ENCODE results near the gene GRN.

GRN gene

GRCh38 chr17:44344939-44345453 lies at the start of gene GRN:
Gene GRN (plus strand): TSS chr17:44345302. CDS start chr17:44349165, 3,863 bp downstream.
- peak; percentile 97 for DNase-seq

GRCh38 chr17:44297975-44298374 lies 47.1 kb upstream of the GRN start:
- DNase-seq, result no peak

- DNase-seq, result no peak
Measured at GRCh38 chr17:44304651-44305050, 40.5 kb upstream of the GRN start.

GRCh38 chr17:44307387-44308186 lies 37.5 kb upstream of the GRN start:
- peak; percentile 67 for DNase-seq

- peak; percentile 83 for DNase-seq
Measured at GRCh38 chr17:44308320-44308818, 36.7 kb upstream of the GRN start, which contains the start of gene RUNDC3A. Gene RUNDC3A (plus strand): TSS chr17:44308601. CDS start chr17:44308833, 232 bp downstream.

GRCh38 chr17:44308865-44309264 lies 36.2 kb upstream of the GRN start:
- DNase-seq, result no peak

- no peak for DNase-seq
Measured at GRCh38 chr17:44309472-44309871, 35.6 kb upstream of the GRN start.

GRCh38 chr17:44310188-44310587 lies 34.9 kb upstream of the GRN start:
- DNase-seq, result no peak

- DNase-seq, result no peak
Measured at GRCh38 chr17:44310609-44311376, 34.3 kb upstream of the GRN start.

GRCh38 chr17:44311562-44312181 lies 33.4 kb upstream of the GRN start:
- DNase-seq, result no peak

- DNase-seq, result no peak
Measured at GRCh38 chr17:44312396-44313104, 32.6 kb upstream of the GRN start.

- DNase-seq, result no peak
Measured at GRCh38 chr17:44314031-44314430, 31.1 kb upstream of the GRN start.

GRCh38 chr17:44314524-44314868 lies 30.6 kb upstream of the GRN start:
- DNase-seq, result no peak

GRCh38 chr17:44314869-44315661 lies 30.0 kb upstream of the GRN start:
- DNase-seq, result peak; percentile 22

- no peak for DNase-seq
Measured at GRCh38 chr17:44315760-44316731, 29.1 kb upstream of the GRN start.

GRCh38 chr17:44317545-44317944 lies 27.6 kb upstream of the GRN start:
- DNase-seq, result no peak

GRCh38 chr17:44318077-44318892 lies 26.8 kb upstream of the GRN start:
- no peak for DNase-seq

GRCh38 chr17:44320066-44320465 lies 25.0 kb upstream of the GRN start:
- no peak for DNase-seq

Data from NCI-H1092 (cell line).